GM12878 (cell line): Measurements from ENCODE around the gene PRR13. TPM values are rescaled to one million over a fixed set of nuclear protein-coding genes. Genes with fewer than 3 reads are reported as not detected.

ENCODE experiments used
- ATAC-seq: fragments of 200-7000 bp; cut with Tn5 transposase; 3 replicates; pipeline ENCODE4 v1.9.1; 2020; ENCODE audit warnings: mild to moderate bottlenecking, moderate library complexity
- Bru-seq: library from RNA; stranded (reverse); fragments of 400-500 nt; gene quantifications from one replicate; lab custom pipeline; 2021; lab: Mats Ljungman, UMichigan
- BruChase-seq, 2 experiments: library from RNA; stranded (reverse); fragments of 400-500 nt; gene quantifications; one replicate each; lab custom pipeline; 2021; lab: Mats Ljungman, UMichigan
- BruUV-seq: library from RNA; stranded (reverse); fragments of 400-500 nt; replicated peaks from 2 replicates; lab custom pipeline; 2021; lab: Mats Ljungman, UMichigan
- CTCF ChIA-PET: fragments of 300-600 bp; sonication (Branson Sonifier 250); formaldehyde crosslinking; extraction: SDS; loops from one replicate; lab custom pipeline; 2021; ENCODE audit warnings: inconsistent platforms; lab: Yijun Ruan, JAX
- POLR2A ChIA-PET: fragments of 350-600 bp; formaldehyde crosslinking; extraction: SDS; loops from one replicate; lab custom pipeline; 2021; ENCODE audit warnings: inconsistent platforms; lab: Charles Lee
- RAD21 ChIA-PET: fragments of 300-600 bp; sonication (Branson Sonifier 250); formaldehyde crosslinking; loops from one replicate; lab custom pipeline; 2023; ENCODE audit warnings: antibody characterized with exemption; ENCODE audit not compliant: unreplicated experiment; lab: Charles Lee
- SMC1A ChIA-PET: fragments of 300-600 bp; sonication (Branson Sonifier 250); formaldehyde crosslinking; loops from one replicate; lab custom pipeline; 2023; ENCODE audit not compliant: unreplicated experiment, uncharacterized antibody; lab: Charles Lee
- DNase-seq: peaks from one replicate; pipeline ENCODE4 v3.0.0-alpha.2; 2011; ENCODE audit warnings: low read depth, low spot score
- FAIRE-seq: peaks from 3 replicates; lab custom pipeline; 2011; peaks lifted over from hg19 to GRCh38; lab: Jason Lieb, UNC
- H2AFZ ChIP-seq: 2 replicates; pipeline ENCODE4 v1.6.0; 2011; ENCODE audit warnings: low read depth, low read length, control low read depth; ENCODE audit not compliant: control insufficient read depth
- H3K27ac ChIP-seq: 2 replicates; pipeline ENCODE4 v1.5.1; 2011; ENCODE audit warnings: control low read depth; ENCODE audit not compliant: control insufficient read depth, insufficient read depth
- H3K27me3 ChIP-seq, 2 experiments: replicated peaks in 1 of 2; 2 replicates each; pipeline versions ENCODE4 v1.6.0 to v1.6.1; 2011; ENCODE audit warnings: low read length in 1 of 2; ENCODE audit not compliant: control insufficient read depth in 2 of 2, insufficient read depth in 2 of 2
- H3K36me3 ChIP-seq, 2 experiments: 2 replicates each; pipeline ENCODE4 v1.5.1; 2011; ENCODE audit warnings: low read length in 1 of 2; ENCODE audit not compliant: control insufficient read depth in 2 of 2, insufficient read depth in 2 of 2
- H3K4me1 ChIP-seq: 2 replicates; pipeline ENCODE4 v1.6.1; 2011; ENCODE audit warnings: mild to moderate bottlenecking, low read length, moderate library complexity, mixed read lengths; ENCODE audit not compliant: control insufficient read depth, insufficient read depth
- H3K4me2 ChIP-seq: 2 replicates; pipeline ENCODE4 v1.6.0; 2011; ENCODE audit warnings: control low read depth; ENCODE audit not compliant: control insufficient read depth, insufficient read depth
- H3K4me3 ChIP-seq: fragments of 200-600 bp; sonication (generic); 2 replicates; pipeline ENCODE4 v1.5.1; 2016
- H3K79me2 ChIP-seq: 2 replicates; pipeline ENCODE4 v1.6.0; 2011; ENCODE audit warnings: low read length; ENCODE audit not compliant: control insufficient read depth, insufficient read depth
- H3K9ac ChIP-seq: 2 replicates; pipeline ENCODE4 v1.8.0; 2011; ENCODE audit warnings: low read length, control low read depth, mixed read lengths; ENCODE audit not compliant: control insufficient read depth, insufficient read depth
- H3K9me3 ChIP-seq: replicated peaks from 3 replicates; pipeline ENCODE4 v1.5.1; 2011; ENCODE audit warnings: mild to moderate bottlenecking, low read length; ENCODE audit not compliant: control insufficient read depth, insufficient read depth
- H4K20me1 ChIP-seq: 2 replicates; pipeline ENCODE4 v1.6.0; 2011; ENCODE audit not compliant: control insufficient read depth, insufficient read depth
- ATF7 ChIP-seq: fragments of 450-650 bp; IDR thresholded peaks from 2 replicates; pipeline ENCODE4 v1.6.1; 2016; ENCODE audit warnings: low read depth, mild to moderate bottlenecking
- BMI1 ChIP-seq: fragments of 450-650 bp; IDR thresholded peaks from 2 replicates; pipeline ENCODE4 v1.6.1; 2016; ENCODE audit warnings: mild to moderate bottlenecking, moderate library complexity, borderline replicate concordance
- EGR1 ChIP-seq, 2 experiments: IDR thresholded peaks; 1 replicate in 1 of 2; 2 replicates in 1 of 2; pipeline ENCODE4 v1.6.1; 2011 to 2012; ENCODE audit warnings: low read depth in 2 of 2, low read length in 2 of 2, borderline replicate concordance in 1 of 2, mild to moderate bottlenecking in 1 of 2, moderate library complexity in 1 of 2
- HDAC2 ChIP-seq: fragments of 200-600 bp; sonication (generic); IDR thresholded peaks from 2 replicates; pipeline ENCODE4 v1.6.1; 2017
- HDGF ChIP-seq: fragments of 450-650 bp; IDR thresholded peaks from 2 replicates; pipeline ENCODE4 v1.6.1; 2016; ENCODE audit warnings: antibody characterized with exemption
- JUNB ChIP-seq: IDR thresholded peaks from 2 replicates; pipeline ENCODE4 v1.6.1; 2016; ENCODE audit warnings: antibody characterized with exemption, mild to moderate bottlenecking
- KAT2A ChIP-seq: conservative IDR thresholded peaks from 2 replicates; pipeline ENCODE4 v1.6.1; 2011; ENCODE audit warnings: low read depth, low read length; ENCODE audit not compliant: control insufficient read depth
- MEF2A ChIP-seq: IDR thresholded peaks from 2 replicates; pipeline ENCODE4 v1.6.1; 2011; ENCODE audit warnings: low read depth, mild to moderate bottlenecking, low read length, moderate library complexity; ENCODE audit not compliant: insufficient read depth
- SMARCA5 ChIP-seq: fragments of 450-650 bp; IDR thresholded peaks from 2 replicates; pipeline ENCODE4 v1.6.1; 2017; ENCODE audit warnings: mild to moderate bottlenecking
- STAT1 ChIP-seq: fragments of 450-650 bp; conservative IDR thresholded peaks from 2 replicates; pipeline ENCODE4 v1.6.1; 2014; ENCODE audit warnings: antibody characterized with exemption, mild to moderate bottlenecking
- TCF7 ChIP-seq: IDR thresholded peaks from 2 replicates; pipeline ENCODE4 v1.6.1; 2014; ENCODE audit warnings: antibody characterized with exemption, borderline replicate concordance
- ZBED1 ChIP-seq: IDR thresholded peaks from 2 replicates; pipeline ENCODE4 v1.6.1; 2016; ENCODE audit warnings: borderline replicate concordance
- ZNF622 ChIP-seq: fragments of 450-650 bp; IDR thresholded peaks from 2 replicates; pipeline ENCODE4 v1.6.1; 2017; ENCODE audit warnings: mild to moderate bottlenecking, inconsistent platforms
- WGBS: methylation state at CpG from one replicate; pipeline ENCODE4 v1.1.6; 2016; ENCODE audit warnings: low lambda C conversion rate; ENCODE audit not compliant: insufficient replicate concordance, insufficient coverage; ENCODE audit errors: missing lambda C conversion rate; 5-methylcytosine and 5-hydroxymethylcytosine counted together
- in situ Hi-C: fragments of 300-500 bp; cut with MboI; formaldehyde crosslinking; loops from 9 replicates; pipeline ENCODE4 v1.14.3; 2018; ENCODE audit warnings: mixed read lengths
- intact Hi-C: fragments of 100-400 bp; cut with micrococcal nuclease; formaldehyde crosslinking; loops from one replicate; pipeline ENCODE4 v1.14.2; 2022; ENCODE audit not compliant: unreplicated experiment
- long read RNA-seq, 2 experiments: library from polyadenylated mRNA; unstranded; transcript quantifications; one replicate each; pipeline ENCODE4 v2.0.0, GENCODE V29; 2019 to 2020
- polyA minus RNA-seq, 3 experiments: library from RNA; depleted of rRNA, polyadenylated mRNA; stranded (reverse); fragments of >200 nt; gene quantifications; 2 replicates each; pipeline ENCODE4 v1.2.3, GENCODE V29; 2011
- polyA plus RNA-seq, 11 experiments: library from polyadenylated mRNA; depleted of rRNA in 4 of 11; unstranded in 6 of 11; stranded (reverse) in 5 of 11; fragments of >200 nt; fragmentation: Nextera tagmentation in 4 of 11; fragmentation: Illumina TruSeq in 1 of 11; extraction: Ambion mirVana in 4 of 11; extraction: Trizol in 1 of 11; gene quantifications; 1 replicate in 1 of 11; 2 replicates in 10 of 11; pipeline versions ENCODE4 v1.2.1 to v1.2.3, GENCODE V29; 2011 to 2016; ENCODE audit warnings: inconsistent platforms in 2 of 11, missing spikeins in 2 of 11, low read depth in 1 of 11
- total RNA-seq, 4 experiments: library from RNA; depleted of rRNA in 3 of 4; stranded (reverse); fragments of >200 nt in 3 of 4; fragmentation: Illumina TruSeq in 1 of 4; extraction: Trizol in 1 of 4; gene quantifications; 2 replicates each; pipeline versions ENCODE4 v1.2.1 to v1.2.3, GENCODE V29; 2013 to 2021
- TF ChIP-seq, protein P1 (sequence below): IDR thresholded peaks from 2 replicates; pipeline ENCODE4 v1.6.1; 2011; ENCODE audit warnings: low read depth, mild to moderate bottlenecking, low read length, moderate library complexity, borderline replicate concordance; ENCODE audit errors: extremely low read depth
- TF ChIP-seq, protein P2 (sequence below): fragments of 450-650 bp; IDR thresholded peaks from 2 replicates; pipeline ENCODE4 v1.6.1; 2014; ENCODE audit warnings: mild to moderate bottlenecking

The PRR13 gene, protein sequence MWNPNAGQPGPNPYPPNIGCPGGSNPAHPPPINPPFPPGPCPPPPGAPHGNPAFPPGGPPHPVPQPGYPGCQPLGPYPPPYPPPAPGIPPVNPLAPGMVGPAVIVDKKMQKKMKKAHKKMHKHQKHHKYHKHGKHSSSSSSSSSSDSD
- total RNA-seq (2013; cell fraction: nucleolus; rRNA removed) = 82.6 and 90.1 TPM in 2 replicates
- total RNA-seq (2014; rRNA removed) (94.2 and 112 TPM in 2 replicates), total RNA-seq (2014; rRNA removed; fragmentation: Illumina TruSeq; extraction: Trizol) (126 and 133 TPM in 2 replicates), total RNA-seq (2021) (214 and 224 TPM in 2 replicates), polyA plus RNA-seq (2011; rRNA removed) (111 and 116 TPM in 2 replicates), polyA plus RNA-seq (2014; fragmentation: Illumina TruSeq; extraction: Trizol) (271 and 372 TPM in 2 replicates), polyA plus RNA-seq (2014; fragmentation: Nextera tagmentation; extraction: Ambion mirVana) (100 to 1,000 TPM; 339 to 381 TPM), polyA plus RNA-seq (2014; rRNA removed) (195 TPM in 2 replicates), polyA plus RNA-seq (2016; fragmentation: Nextera tagmentation; extraction: Ambion mirVana) (100 to 1,000 TPM; 451 to 462 TPM), polyA minus RNA-seq (2011; rRNA and poly(A)+ RNA removed) (98.5 and 129 TPM in 2 replicates), Bru-seq, nascent RNA (percentile 97 among the genes with signal in this experiment), BruChase-seq, experiment 1, labeled RNA remaining after a 6-hour chase (percentile 98 among the genes with signal in this experiment), BruChase-seq, experiment 2, labeled RNA remaining after a 2-hour chase (percentile 97 among the genes with signal in this experiment)
- polyA plus RNA-seq (2011; ENCODE audit: low read depth) = 232 TPM
- 130 and 141 TPM in 2 replicates for polyA plus RNA-seq (2011; cell fraction: cytosol; rRNA removed)
- polyA plus RNA-seq (2011; cell fraction: nucleus; rRNA removed) = 50.3 and 51.6 TPM in 2 replicates
- 263 and 277 TPM in 2 replicates for polyA plus RNA-seq (2012)
- polyA minus RNA-seq (2011; cell fraction: cytosol; rRNA and poly(A)+ RNA removed) = 41.8 and 44.8 TPM in 2 replicates
- 22.7 and 45.4 TPM in 2 replicates for polyA minus RNA-seq (2011; cell fraction: nucleus; rRNA and poly(A)+ RNA removed)
- long read RNA-seq, experiment 1, transcript PRR13-202 (4 exons, 1,229 nt) = major isoform, 108 of 145 reads
- long read RNA-seq, experiment 1, transcript PRR13-209 (4 exons, 625 nt) = minor isoform, 14 of 145 reads
- long read RNA-seq, experiment 1, transcript PRR13-207 (4 exons, 838 nt) = minor isoform, 5 of 145 reads
- long read RNA-seq, experiment 1, partial matches to known transcripts = 7 of 145 reads
- long read RNA-seq, experiment 1, other reads (novel, unspliced or antisense) = 5 of 145 reads
- long read RNA-seq, experiment 2, transcript PRR13-207 (4 exons, 838 nt) = major isoform, 7 of 36 reads
- long read RNA-seq, experiment 2, partial matches to known transcripts = 12 of 36 reads
- long read RNA-seq, experiment 2, other reads (novel, unspliced or antisense) = 9 of 36 reads

DNA sequence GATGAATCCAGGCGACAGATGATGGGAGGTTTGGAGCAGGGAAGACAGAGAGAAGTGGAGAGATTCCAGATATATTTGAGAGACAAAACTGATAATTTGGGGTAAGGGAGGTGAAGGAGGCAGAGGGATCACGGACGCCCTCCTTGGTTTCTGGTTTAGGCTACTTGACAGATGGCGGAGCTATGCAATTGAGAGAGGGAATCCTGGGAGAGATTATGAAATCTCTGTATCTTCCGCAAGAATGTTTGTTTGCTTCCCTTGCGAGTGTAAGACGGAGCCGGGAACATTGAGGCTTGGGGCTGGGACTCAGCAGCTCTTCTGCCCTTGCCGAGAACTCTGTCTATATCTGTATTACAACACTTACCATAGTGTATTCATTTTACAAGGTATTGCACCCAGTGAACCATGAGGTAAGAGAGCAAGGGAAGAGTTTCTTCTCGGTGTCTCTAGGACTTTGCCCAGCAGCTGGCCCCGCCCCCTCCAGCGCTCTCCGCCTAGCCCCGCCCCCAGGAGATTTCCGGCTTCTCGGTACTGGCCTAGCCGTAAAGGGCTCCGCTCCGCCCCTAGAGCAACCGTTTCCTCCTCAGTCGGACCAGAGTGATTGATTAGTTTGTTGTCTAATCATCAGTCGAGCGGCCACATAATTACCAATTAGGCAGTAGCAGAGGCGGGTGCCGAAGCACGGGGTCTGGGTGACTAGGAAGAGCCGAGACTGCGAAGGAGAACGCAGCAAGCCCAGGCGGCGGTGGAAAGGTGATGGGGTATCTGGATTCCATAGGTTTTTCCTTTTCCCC is at the start of gene PRR13:
TSS of gene PRR13 (plus strand) at position 695 of the 794 bp plus-strand sequence. CDS start 981 bp downstream, outside the sequence.
- Histone ChIP-seq H3K9ac (peak within 1 kb of the TSS; percentile 99), H4K20me1 (no peaks in the 10 kb centered on the region), H3K4me2 (peak within 1 kb of the TSS; percentile 99), H2AFZ (peak within 1 kb of the TSS; percentile 99), H3K4me1 (peaks cover 9% of the 10 kb centered on the region; the same call in 1 of the 2 replicates), H3K36me3 (peaks cover 0 to 12% of the 10 kb centered on the region in 2 experiments; a peak in 1 of 4 replicates), H3K27ac (peak within 1 kb of the TSS; percentile 92), H3K9me3 (no peaks in the 10 kb centered on the region), H3K79me2 (peaks cover 26% of the 10 kb centered on the region), H3K4me3 (peak within 1 kb of the TSS; percentile 90), H3K27me3 (no peaks in the 10 kb centered on the region)
- DNase-seq = peak; percentile 98
- SMC1A ChIA-PET = interaction anchor here (0.9 to 1.8 kb wide), 5 partner anchors 15 to 120 kb away, joined by 3 to 5 read pairs (median 4); partner anchors contain the start of genes AAAS and TARBP2
- in situ Hi-C loops (no loop called here), intact Hi-C loops (no loop called here)
- WGBS = 4% methylated on average over 31 of the region's 31 CpGs
- BruUV-seq = no TSS peak
- RAD21 ChIA-PET = interaction anchor here (0.7 to 1.3 kb wide), 9 partner anchors 13 to 395 kb away, joined by 3 to 5 read pairs (median 3); partner anchors contain the start of gene SP1
- peak; percentile 99 for FAIRE-seq
- POLR2A ChIA-PET = interaction anchor here (0.5 to 1.2 kb wide), 9 partner anchors 13 to 329 kb away, joined by 3 to 9 read pairs (median 4); partner anchors contain the start of genes SP1 and TARBP2
- ATAC-seq = peak; percentile 99
- CTCF ChIA-PET = interaction anchor here (0.6 to 1.5 kb wide), 8 partner anchors 19 to 93 kb away, joined by 3 to 6 read pairs (median 3); no protein-coding TSS in a partner anchor
- no peak for TF ChIP-seq EGR1 (IDR thresholded peaks at IDR 0.05; ENCODE audit: borderline replicate concordance in 1 of 2, low read depth in 2 of 2, low read length in 2 of 2)
- no peak for TF ChIP-seq ZBED1
- TF ChIP-seq, protein P1, sequence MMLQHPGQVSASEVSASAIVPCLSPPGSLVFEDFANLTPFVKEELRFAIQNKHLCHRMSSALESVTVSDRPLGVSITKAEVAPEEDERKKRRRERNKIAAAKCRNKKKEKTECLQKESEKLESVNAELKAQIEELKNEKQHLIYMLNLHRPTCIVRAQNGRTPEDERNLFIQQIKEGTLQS = no peak
- TF ChIP-seq, protein P2, sequence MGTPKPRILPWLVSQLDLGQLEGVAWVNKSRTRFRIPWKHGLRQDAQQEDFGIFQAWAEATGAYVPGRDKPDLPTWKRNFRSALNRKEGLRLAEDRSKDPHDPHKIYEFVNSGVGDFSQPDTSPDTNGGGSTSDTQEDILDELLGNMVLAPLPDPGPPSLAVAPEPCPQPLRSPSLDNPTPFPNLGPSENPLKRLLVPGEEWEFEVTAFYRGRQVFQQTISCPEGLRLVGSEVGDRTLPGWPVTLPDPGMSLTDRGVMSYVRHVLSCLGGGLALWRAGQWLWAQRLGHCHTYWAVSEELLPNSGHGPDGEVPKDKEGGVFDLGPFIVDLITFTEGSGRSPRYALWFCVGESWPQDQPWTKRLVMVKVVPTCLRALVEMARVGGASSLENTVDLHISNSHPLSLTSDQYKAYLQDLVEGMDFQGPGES = peak; percentile 68; the same call in 1 of the 2 replicates
- no peak; the same call in 1 of the 2 replicates for TF ChIP-seq ATF7
- no peak for TF ChIP-seq MEF2A
- no peak for TF ChIP-seq HDGF
- TF ChIP-seq HDAC2 = no peak
- no peak for TF ChIP-seq ZNF622
- no peak for TF ChIP-seq JUNB
- no peak for TF ChIP-seq STAT1
- no peak for TF ChIP-seq BMI1
- TF ChIP-seq SMARCA5 = no peak
- no peak for TF ChIP-seq KAT2A
- TF ChIP-seq TCF7 = no peak
